ENCODE data around the gene DIAPH3.

- TF ChIP-seq CTCF (conservative IDR thresholded peaks at IDR 0.05; ENCODE audit: low read depth, low read length) (no peak), EZH2 (IDR thresholded peaks at IDR 0.05; ENCODE audit: borderline replicate concordance, low read depth, low read length, poor library complexity, severe bottlenecking) (no peak)
Measured at GRCh38 chr13:60111691-60112090, 52.0 kb downstream of the DIAPH3 start.

All from A673 (cell line).